SU-DHL-6 (cell line): ENCODE results near the gene CCNE1.

ENCODE experiments used
- H2AFZ ChIP-seq: fragments of 200-600 bp; sonication (generic); 2 replicates; pipeline ENCODE4 v1.6.1; 2014; ENCODE audit warnings: low read depth, mild to moderate bottlenecking, moderate library complexity, mixed read lengths, antibody characterized with exemption, low read length; ENCODE audit not compliant: severe bottlenecking
- H3F3A ChIP-seq: fragments of 200-600 bp; shearing (Covaris generic); 2 replicates; pipeline ENCODE4 v1.6.0; 2016; ENCODE audit warnings: antibody characterized with exemption, mild to moderate bottlenecking; ENCODE audit not compliant: insufficient read depth
- H3K27ac ChIP-seq: fragments of 200-600 bp; sonication (generic); 2 replicates; pipeline ENCODE4 v1.5.1; 2016; ENCODE audit warnings: low read depth, mild to moderate bottlenecking, low read length, moderate library complexity, mixed read lengths
- H3K27me3 ChIP-seq: fragments of 200-600 bp; sonication (generic), shearing (Covaris generic); 2 replicates; pipeline ENCODE4 v1.6.0; 2014; ENCODE audit warnings: mild to moderate bottlenecking, low read length
- H3K36me3 ChIP-seq: fragments of 200-600 bp; sonication (generic); 2 replicates; pipeline ENCODE4 v1.6.1; 2014; ENCODE audit warnings: mild to moderate bottlenecking, low read length, mixed read lengths
- H3K4me2 ChIP-seq: fragments of 300-600, 200-600 bp; shearing (Covaris generic), sonication (generic); 2 replicates; pipeline ENCODE4 v1.6.0; 2014; ENCODE audit warnings: low read length, low read depth, mild to moderate bottlenecking; ENCODE audit not compliant: poor library complexity, severe bottlenecking
- H3K4me3 ChIP-seq: fragments of 200-600 bp; sonication (generic); 2 replicates; pipeline ENCODE4 v1.5.1; 2014; ENCODE audit warnings: antibody characterized with exemption, low read length, mild to moderate bottlenecking, mixed read lengths; ENCODE audit not compliant: insufficient read depth, poor library complexity, severe bottlenecking
- H3K79me2 ChIP-seq: fragments of 200-600 bp; sonication (generic); 2 replicates; pipeline ENCODE4 v1.6.1; 2014; ENCODE audit warnings: mild to moderate bottlenecking, low read length, moderate library complexity; ENCODE audit not compliant: insufficient read depth
- H3K9ac ChIP-seq: fragments of 200-600 bp; sonication (generic); 2 replicates; pipeline ENCODE4 v1.7.0; 2014; ENCODE audit warnings: mild to moderate bottlenecking, low read length
- H3K9me2 ChIP-seq: fragments of 200-600 bp; sonication (generic); replicated peaks from 2 replicates; pipeline ENCODE4 v1.6.1; 2014; ENCODE audit warnings: low read length; ENCODE audit not compliant: insufficient read depth
- H3K9me3 ChIP-seq: fragments of 200-600 bp; sonication (generic); 2 replicates; pipeline ENCODE4 v1.6.1; 2014; ENCODE audit warnings: low read length, mixed read lengths; ENCODE audit not compliant: insufficient read depth
- H4K20me1 ChIP-seq: fragments of 200-600 bp; sonication (generic); 2 replicates; pipeline ENCODE4 v1.6.1; 2014; ENCODE audit warnings: low read depth, mild to moderate bottlenecking, antibody characterized with exemption, low read length, moderate library complexity, mixed read lengths
- EZH2phosphoT487 ChIP-seq: fragments of 200-600 bp; sonication (generic), shearing (Covaris generic); conservative IDR thresholded peaks from 2 replicates; pipeline ENCODE4 v1.6.1; 2018; ENCODE audit warnings: mild to moderate bottlenecking, antibody characterized with exemption, low read length, moderate library complexity, mixed read lengths
- TF ChIP-seq, protein P1 (sequence below): fragments of 200-600 bp; sonication (generic); IDR thresholded peaks from one replicate; pipeline ENCODE4 v1.5.1; 2017; ENCODE audit warnings: antibody characterized with exemption, mild to moderate bottlenecking, low read length, moderate library complexity; ENCODE audit not compliant: insufficient read depth, poor library complexity, severe bottlenecking

Gene CCNE1

DNA sequence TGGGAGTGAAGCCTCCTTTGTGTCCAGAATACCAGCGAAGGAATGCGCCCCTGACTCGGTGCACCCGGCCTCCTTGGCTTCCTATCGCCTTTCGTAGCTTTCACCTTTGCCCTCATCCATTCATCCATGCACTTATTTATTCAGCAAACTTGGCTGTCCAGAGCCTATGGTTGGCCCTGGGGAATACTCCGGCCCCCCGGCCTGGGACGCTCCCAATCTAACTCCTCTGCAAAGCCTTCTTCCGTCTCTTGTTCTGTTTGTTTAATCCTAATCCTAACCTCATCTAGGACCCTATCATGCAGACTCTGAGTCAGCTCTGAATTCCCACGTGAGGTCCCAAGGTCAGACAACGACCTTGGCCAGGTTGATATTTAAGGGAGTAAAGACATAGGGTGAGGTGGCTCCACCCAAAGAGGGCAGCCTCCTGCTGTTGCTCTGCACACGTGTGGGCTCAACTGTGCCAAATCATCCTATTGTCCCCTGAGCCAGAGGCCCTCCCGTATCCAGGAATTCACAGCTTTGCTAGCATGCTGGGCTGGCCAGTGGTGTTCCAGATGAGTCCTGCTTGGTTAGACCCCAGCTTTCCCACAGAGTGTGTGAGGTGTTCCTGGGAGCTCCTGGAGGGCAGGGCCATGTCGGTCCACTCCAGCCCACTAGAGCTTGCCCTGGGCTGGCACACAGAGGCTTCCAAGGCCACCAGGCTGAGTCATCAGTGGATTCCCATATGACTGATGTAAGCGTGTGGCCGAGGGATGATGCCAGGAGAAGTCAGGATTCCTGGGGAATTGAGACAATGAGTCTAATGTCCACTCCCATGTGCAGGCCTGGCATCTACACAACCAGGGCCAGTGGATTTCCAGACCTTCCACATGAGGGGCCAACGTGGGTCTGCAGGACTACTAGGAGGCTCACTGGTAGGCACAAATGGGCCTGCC is 6.5 kb upstream of the CCNE1 start:
- H3K36me3 ChIP-seq, result no peaks in the 10 kb centered on the region
- H3K9ac ChIP-seq, result no peak overlapping the region
- H3K9me3 ChIP-seq, result no peaks in the 10 kb centered on the region
- no peaks in the 10 kb centered on the region for H4K20me1 ChIP-seq
- no peaks in the 10 kb centered on the region for H3K27me3 ChIP-seq
- H3K79me2 ChIP-seq, result no peaks in the 10 kb centered on the region
- TF ChIP-seq EZH2phosphoT487, result no peak
- TF ChIP-seq, protein P1, sequence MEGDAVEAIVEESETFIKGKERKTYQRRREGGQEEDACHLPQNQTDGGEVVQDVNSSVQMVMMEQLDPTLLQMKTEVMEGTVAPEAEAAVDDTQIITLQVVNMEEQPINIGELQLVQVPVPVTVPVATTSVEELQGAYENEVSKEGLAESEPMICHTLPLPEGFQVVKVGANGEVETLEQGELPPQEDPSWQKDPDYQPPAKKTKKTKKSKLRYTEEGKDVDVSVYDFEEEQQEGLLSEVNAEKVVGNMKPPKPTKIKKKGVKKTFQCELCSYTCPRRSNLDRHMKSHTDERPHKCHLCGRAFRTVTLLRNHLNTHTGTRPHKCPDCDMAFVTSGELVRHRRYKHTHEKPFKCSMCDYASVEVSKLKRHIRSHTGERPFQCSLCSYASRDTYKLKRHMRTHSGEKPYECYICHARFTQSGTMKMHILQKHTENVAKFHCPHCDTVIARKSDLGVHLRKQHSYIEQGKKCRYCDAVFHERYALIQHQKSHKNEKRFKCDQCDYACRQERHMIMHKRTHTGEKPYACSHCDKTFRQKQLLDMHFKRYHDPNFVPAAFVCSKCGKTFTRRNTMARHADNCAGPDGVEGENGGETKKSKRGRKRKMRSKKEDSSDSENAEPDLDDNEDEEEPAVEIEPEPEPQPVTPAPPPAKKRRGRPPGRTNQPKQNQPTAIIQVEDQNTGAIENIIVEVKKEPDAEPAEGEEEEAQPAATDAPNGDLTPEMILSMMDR, result no peak
- H3K4me2 ChIP-seq, result no peak overlapping the region
- no peaks in the 10 kb centered on the region for H3K9me2 ChIP-seq
- H2AFZ ChIP-seq, result no peak overlapping the region
- no peak overlapping the region for H3K4me3 ChIP-seq
- H3F3A ChIP-seq, result peaks cover 1% of the 10 kb centered on the region; the same call in 1 of the 2 replicates
- no peak overlapping the region for H3K27ac ChIP-seq

DNA sequence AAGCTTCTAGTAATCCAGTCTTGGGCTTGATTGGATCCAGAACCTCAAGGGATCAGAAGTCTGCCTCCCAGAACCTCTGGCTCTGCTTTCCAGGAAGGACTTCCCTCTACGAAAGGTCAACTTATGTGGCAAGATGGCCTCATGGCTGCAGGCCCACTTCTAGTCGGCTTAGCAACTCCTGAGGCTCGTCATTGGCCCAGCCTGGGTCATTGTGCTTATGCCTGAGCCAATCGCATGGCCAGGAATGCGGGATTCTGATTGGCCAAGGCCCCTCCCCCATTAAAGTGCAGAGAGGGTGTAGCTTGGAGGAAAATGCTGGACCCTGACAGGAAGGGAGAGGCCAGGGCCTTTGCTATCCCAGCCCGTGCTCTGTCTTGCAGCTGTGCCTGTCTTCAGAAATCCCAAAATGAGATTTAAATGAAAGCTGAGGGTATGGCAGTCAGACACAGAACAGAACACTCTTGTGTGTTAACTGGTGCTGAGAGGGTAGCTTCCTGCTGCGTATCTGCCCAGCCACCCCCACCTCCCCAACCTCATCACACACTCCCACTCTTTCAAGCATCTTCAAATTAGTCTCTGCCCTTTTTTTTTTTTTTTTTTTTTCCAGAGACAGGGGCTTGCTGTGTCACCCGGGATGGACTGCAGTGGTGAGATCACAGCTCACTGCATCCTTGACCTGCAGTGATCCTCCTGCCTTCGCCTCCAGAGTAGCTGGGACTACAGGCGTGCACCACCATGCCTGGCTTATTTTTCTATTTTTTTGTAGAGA is 5.5 kb upstream of the CCNE1 start:
- TF ChIP-seq, protein P1, result no peak
- no peak for TF ChIP-seq EZH2phosphoT487
- Histone ChIP-seq H3K79me2 (no peaks in the 10 kb centered on the region), H3K9me2 (no peaks in the 10 kb centered on the region), H3K36me3 (no peaks in the 10 kb centered on the region), H3K4me2 (no peak overlapping the region), H3K27ac (no peak overlapping the region), H4K20me1 (no peaks in the 10 kb centered on the region), H3K9me3 (no peaks in the 10 kb centered on the region), H3K27me3 (no peaks in the 10 kb centered on the region), H3F3A (peaks cover 5% of the 10 kb centered on the region; the same call in 1 of the 2 replicates), H2AFZ (no peak overlapping the region), H3K9ac (no peak overlapping the region), H3K4me3 (no peak overlapping the region)

DNA sequence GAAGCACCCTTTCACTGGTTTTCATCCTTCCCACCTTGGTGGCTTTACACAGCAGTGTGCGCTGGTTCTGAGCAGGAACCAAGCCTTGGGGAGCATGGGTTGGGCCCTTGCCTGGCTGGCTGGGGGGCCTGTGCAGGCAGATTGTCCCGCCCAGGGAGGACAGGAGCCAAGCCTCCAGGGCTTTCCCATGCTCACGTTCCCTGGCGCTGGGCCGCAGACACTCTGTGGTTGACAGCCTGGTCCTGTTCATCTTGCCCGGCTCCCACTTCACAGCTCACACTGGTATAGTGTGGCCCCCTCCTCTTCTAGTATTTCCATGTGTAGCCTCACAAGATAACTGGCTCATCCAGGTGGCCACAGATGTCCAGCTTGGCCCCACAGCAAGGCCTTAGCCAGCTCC is 4.6 kb upstream of the CCNE1 start:
- H3K4me3 ChIP-seq, result no peak overlapping the region

More for the DNA sequence above, 4.6 kb upstream of the CCNE1 start:
- no peak for TF ChIP-seq EZH2phosphoT487
- TF ChIP-seq, protein P1, result no peak
- H3K27me3 ChIP-seq, result no peaks in the 10 kb centered on the region
- H3K9me3 ChIP-seq, result no peaks in the 10 kb centered on the region
- H3K4me2 ChIP-seq, result no peak overlapping the region
- H3K79me2 ChIP-seq, result no peaks in the 10 kb centered on the region
- no peak overlapping the region for H3K9ac ChIP-seq
- H3K9me2 ChIP-seq, result no peaks in the 10 kb centered on the region
- H2AFZ ChIP-seq, result no peak overlapping the region
- H4K20me1 ChIP-seq, result no peaks in the 10 kb centered on the region
- no peaks in the 10 kb centered on the region for H3K36me3 ChIP-seq
- H3K27ac ChIP-seq, result no peak overlapping the region
- H3F3A ChIP-seq, result peaks cover 5% of the 10 kb centered on the region; the same call in 1 of the 2 replicates
